Measurements from ENCODE around the gene SENP6.
"Not testable (repeated sequence)": the region's sequence is repeated elsewhere in the genome, so short reads cannot be mapped to it uniquely, and the experiment has no call there.

The SENP6 gene

DNA sequence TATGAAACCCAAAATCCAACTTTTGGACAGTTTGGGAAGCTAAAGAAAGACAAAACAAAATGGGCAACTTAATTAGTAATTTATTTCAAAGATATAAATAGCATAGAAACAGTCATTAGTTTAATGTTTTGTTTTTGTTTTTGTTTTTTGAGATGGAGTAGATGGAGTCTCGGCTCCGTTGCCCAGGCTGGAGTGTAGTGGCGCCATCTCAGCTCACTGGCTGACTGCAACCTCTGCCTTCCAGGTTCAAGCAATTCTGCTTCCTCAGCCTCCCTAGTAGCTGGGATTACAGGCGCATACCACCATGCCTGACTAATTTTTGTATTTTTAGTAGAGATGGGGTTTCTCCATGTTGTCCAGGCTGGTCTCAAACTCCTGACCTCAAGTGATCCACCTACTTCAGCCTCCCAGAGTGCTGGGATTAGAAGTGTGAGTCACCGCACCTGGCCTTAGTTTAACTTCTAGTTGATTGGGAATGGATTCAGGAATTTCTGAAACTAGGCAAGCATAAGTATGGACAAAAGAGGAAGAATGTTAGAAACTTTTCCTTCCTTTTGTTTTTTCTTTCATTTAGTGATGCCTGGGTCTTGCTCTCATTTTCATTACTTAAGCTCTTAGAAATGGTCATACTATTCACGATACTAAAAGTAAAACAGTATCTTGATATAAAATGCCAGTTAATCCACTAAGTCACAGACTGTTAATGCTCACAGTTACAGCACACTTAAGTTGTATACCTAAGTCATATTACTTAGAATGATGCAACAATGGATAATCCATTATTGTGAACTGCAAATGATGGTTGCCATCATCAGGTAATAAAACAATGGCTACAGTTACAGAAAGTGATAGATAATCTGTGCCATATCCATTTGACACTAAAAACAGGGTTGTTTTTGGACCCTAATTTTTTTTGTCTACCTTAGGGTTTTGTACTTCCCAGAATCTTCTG, 8.2 kb downstream of the SENP6 start:
- DNase-seq (ENCODE audit: low spot score) = no peak

DNA sequence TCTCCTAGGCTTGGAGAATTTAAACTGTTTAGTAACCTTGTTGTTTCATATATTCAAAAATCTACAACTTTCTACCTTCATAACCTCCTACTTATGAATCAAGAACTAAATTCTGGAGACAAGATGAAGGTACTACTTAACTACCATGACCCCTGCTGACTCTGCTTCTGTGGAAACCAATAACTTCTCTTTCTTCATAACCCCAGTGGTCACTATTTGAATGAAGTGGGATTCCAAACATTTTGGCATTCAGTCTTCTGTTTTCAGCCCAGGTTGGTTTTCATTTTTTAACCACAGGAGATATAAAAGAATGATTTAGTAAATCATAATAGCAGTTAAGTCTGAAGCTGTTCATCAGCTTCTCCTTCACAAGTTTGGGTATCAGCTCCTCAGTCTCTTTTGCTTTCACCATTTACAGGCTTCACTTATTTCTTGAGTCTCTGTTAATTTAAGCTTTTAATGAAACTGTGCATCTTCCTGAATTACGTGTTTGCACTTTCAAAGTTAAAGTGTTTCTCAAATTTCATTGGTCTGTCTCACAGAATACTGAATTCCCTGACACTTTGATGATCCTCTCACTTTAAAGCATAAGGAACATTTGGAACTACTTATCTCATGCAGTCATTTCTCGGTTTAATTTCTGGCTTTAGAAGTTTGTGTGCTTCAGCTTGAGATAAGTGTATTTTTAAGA, 9.5 kb downstream of the SENP6 start:
- no peak for DNase-seq (ENCODE audit: low spot score)

GRCh38 chr6:75611702-75612375, 10.2 kb downstream of the SENP6 start:
- no peak for DNase-seq (ENCODE audit: low spot score)

- DNase-seq (ENCODE audit: low spot score) = no peak
Measured at GRCh38 chr6:75612434-75612833, 10.8 kb downstream of the SENP6 start.

DNA sequence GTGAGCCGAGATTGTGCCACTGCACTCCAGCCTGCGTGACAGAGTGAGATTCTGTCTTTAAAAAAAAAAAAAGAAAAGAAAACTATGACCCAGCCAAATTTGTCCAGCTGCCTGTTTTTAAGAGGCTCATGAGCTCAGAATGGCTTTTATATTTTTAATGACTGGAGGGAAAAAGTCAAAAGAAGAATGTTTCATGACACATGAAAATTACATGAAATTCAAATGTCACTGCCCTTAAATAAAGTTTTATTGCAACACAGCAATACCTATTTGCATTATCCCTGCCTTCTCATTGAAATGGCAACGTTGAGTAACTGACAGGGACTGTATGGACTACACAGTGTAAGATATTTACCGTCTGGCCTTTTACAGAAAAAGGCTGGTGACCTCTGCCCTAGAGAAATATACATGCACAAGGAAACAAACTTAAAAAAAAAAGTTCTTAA, 11.4 kb downstream of the SENP6 start:
- DNase-seq (ENCODE audit: low spot score) = no peak

GRCh38 chr6:75618437-75618836, 16.8 kb downstream of the SENP6 start:
- DNase-seq (ENCODE audit: low spot score) = no peak

GRCh38 chr6:75619230-75619899, 17.7 kb downstream of the SENP6 start:
- no peak for DNase-seq (ENCODE audit: low spot score)

GRCh38 chr6:75620381-75621304, 19.0 kb downstream of the SENP6 start:
- DNase-seq (ENCODE audit: low spot score) = no peak

DNA sequence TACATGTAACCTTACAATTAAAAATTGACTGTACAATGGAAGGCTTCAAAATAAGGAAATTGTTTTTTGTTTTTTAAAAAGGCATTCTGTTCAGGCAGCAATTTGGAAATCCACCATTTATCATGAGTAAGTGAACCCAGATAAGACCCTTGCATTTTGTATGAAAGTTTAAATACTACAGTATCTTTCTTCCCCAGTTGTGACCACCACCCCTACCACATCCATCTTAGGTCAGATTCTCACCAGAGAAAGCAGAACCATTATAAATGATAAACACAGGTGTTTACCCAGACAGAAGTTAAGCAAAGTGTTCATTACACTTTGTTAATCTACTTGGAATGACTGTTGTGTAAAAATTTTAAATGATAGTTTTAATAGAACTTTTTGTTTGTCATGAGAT, 20.2 kb downstream of the SENP6 start:
- no peak for DNase-seq (ENCODE audit: low spot score)

- DNase-seq (ENCODE audit: low spot score) = no peak
Measured at GRCh38 chr6:75623491-75623890, 21.8 kb downstream of the SENP6 start.

GRCh38 chr6:75624335-75624734, 22.7 kb downstream of the SENP6 start:
- DNase-seq (ENCODE audit: low spot score) = no peak

DNA sequence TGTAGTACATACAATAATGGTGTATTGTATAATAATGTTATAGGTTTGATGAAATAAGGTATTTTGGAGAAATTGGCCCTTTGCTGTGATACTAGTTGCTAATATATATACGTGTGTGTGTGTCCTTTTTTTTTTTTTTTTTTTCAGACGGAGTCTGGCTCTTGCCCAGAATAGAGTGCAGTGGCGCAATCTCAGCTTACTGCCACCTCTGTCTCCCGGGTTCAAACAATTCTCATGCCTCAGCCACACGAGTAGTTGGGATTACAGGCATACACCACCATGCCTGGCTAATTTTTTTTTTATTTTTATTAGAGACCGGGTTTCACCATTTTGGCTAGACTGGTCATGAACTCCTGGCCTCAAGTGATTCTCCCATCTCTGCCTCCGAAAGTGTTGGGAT, 23.3 kb downstream of the SENP6 start:
- DNase-seq (ENCODE audit: low spot score) = no peak

DNA sequence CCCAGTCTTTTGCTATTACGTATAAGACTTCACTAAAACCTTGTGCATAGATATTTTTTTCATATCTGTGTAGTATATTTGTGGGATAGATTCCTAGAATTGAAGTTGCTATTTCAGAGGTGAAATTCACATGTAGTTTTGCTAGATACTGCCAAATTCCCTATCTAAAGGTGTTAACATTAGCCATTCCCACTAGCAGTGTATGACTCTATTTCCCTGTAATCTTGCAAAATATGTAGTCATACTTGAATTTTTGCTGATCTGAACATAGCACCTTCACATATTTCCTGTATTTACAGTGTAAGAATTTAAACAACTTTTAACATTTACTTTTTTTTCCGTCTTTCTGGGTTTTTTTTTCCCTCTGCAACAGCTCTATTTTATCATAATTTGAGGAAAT, 24.9 kb downstream of the SENP6 start:
- DNase-seq (ENCODE audit: low spot score) = no peak

DNA sequence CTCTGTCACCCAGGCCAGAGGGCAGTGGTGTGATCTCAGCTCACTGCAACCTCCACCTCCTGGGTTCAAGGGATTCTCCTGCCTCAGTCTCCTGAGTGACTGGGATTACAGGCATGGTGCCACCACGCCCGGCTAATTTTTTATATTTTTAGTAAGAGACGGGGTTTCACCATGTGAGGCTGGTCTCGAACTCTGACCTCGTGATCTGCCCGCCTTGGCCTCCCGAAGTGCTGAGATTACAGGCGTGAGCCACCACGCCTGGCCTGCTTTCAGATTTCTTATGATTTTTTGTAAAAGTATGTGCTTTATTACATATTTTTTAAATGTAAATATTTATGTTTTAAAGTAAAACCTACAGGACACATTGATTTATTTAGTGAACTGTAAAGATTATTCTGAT, 26.0 kb downstream of the SENP6 start:
- DNase-seq (ENCODE audit: low spot score) = not testable (repeated sequence)

GRCh38 chr6:75631859-75632635, 30.4 kb downstream of the SENP6 start:
- no peak for DNase-seq (ENCODE audit: low spot score)

- DNase-seq (ENCODE audit: low spot score) = no peak
Measured at GRCh38 chr6:75633045-75633444, 31.4 kb downstream of the SENP6 start.

GRCh38 chr6:75642311-75642710, 40.6 kb downstream of the SENP6 start:
- DNase-seq (ENCODE audit: low spot score) = no peak

DNA sequence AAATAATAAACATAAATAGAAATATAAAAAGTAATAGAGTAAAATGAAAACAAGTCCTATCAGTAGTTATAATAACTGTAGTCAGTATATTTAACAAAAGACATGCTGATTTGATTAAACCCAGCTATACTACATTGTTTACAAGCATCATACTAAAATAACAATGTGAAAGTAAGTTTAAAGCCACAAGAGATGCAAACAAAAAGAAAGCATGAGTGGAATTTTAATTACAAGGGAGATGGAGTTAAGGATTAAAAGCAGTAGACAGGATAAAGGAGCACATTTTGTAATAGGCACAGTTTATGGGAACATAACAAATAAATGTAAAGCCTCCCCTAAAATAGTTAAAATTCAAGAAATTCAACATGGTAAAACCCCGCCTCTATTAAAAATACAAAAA, 41.5 kb downstream of the SENP6 start:
- no peak for DNase-seq (ENCODE audit: low spot score)

GRCh38 chr6:75656479-75656878, 54.8 kb downstream of the SENP6 start:
- DNase-seq (ENCODE audit: low spot score) = no peak

- no peak for DNase-seq (ENCODE audit: low spot score)
Measured at GRCh38 chr6:75657327-75657726, 55.6 kb downstream of the SENP6 start.
